Activated CD4-positive, alpha-beta T cell treated with anti-CD3 and anti-CD28 coated beads for 36 hours (primary cell): Measurements from ENCODE around the gene TNP2. TPM values are rescaled to one million over a fixed set of nuclear protein-coding genes. Genes with fewer than 3 reads are reported as not detected.

ENCODE experiments used
- ATAC-seq: fragments of 200-7000 bp; cut with Tn5 transposase; one replicate; pipeline ENCODE4 v1.10.0; 2021; ENCODE audit warnings: mild to moderate bottlenecking, moderate library complexity
- CTCF ChIA-PET: fragments of 350-600 bp; sonication (Branson Sonifier 250); formaldehyde crosslinking; loops from one replicate; lab custom pipeline; 2021; ENCODE audit warnings: antibody characterized with exemption; lab: Charles Lee
- POLR2A ChIA-PET: fragments of 350-600 bp; sonication (Branson Sonifier 250); formaldehyde crosslinking; loops from one replicate; lab custom pipeline; 2021; ENCODE audit warnings: antibody characterized with exemption, inconsistent platforms; lab: Charles Lee
- DNase-seq: peaks from one replicate; pipeline ENCODE4 v3.0.0-alpha.2; 2020
- H3K27ac Mint-ChIP-seq: one replicate; pipeline ENCODE4 v1.8.0; 2021; ENCODE audit warnings: mixed read lengths
- H3K27me3 Mint-ChIP-seq: one replicate; pipeline ENCODE4 v1.8.0; 2021; ENCODE audit warnings: mixed read lengths
- H3K36me3 Mint-ChIP-seq: one replicate; pipeline ENCODE4 v1.8.0; 2021; ENCODE audit warnings: low read depth, mixed read lengths
- H3K4me1 Mint-ChIP-seq: one replicate; pipeline ENCODE4 v1.8.0; 2021; ENCODE audit warnings: mixed read lengths
- H3K4me3 Mint-ChIP-seq: one replicate; pipeline ENCODE4 v1.8.0; 2021; ENCODE audit warnings: mild to moderate bottlenecking, moderate library complexity, mixed read lengths
- H3K9me3 Mint-ChIP-seq: one replicate; pipeline ENCODE4 v1.8.0; 2021; ENCODE audit warnings: low read depth, mixed read lengths
- intact Hi-C, 2 experiments: fragments of 100-400 bp; cut with DNase I in 1 of 2; cut with micrococcal nuclease in 1 of 2; formaldehyde crosslinking; loops; one replicate each; pipeline versions ENCODE4 v1.14.2 to v1.15.1; 2022 to 2024; cut with DNase I, micrococcal nuclease
- total RNA-seq, 2 experiments: library from RNA; stranded (reverse); gene quantifications; one replicate each; pipeline ENCODE4 v1.2.3, GENCODE V29; 2021

TNP2 gene
- total RNA-seq, 2 experiments from 2014 or later = not detected

GRCh38 chr16:11245988-11246387 lies 23.1 kb downstream of the TNP2 start:
- peaks cover 43% of the 10 kb centered on the region for H3K4me1 Mint-ChIP-seq
- POLR2A ChIA-PET = interaction anchor here (2.2 kb wide), 1 partner anchor 21 kb away, joined by 10 read pairs; no protein-coding TSS in a partner anchor
- H3K4me3 Mint-ChIP-seq = no peak overlapping the region
- intact Hi-C loops = loop anchor here in 1 of 2 experiments (1.0 kb wide), 1 partner anchor 12 kb away; no protein-coding TSS in a partner anchor
- no peaks in the 10 kb centered on the region for H3K9me3 Mint-ChIP-seq
- CTCF ChIA-PET = interaction anchor here (0.7 to 2.3 kb wide), 6 partner anchors 11 to 282 kb away, joined by 3 to 7 read pairs (median 4); no protein-coding TSS in a partner anchor
- DNase-seq (peak; percentile 61), ATAC-seq (peak; percentile 24)
- no peak overlapping the region for H3K27ac Mint-ChIP-seq
- H3K36me3 Mint-ChIP-seq = peaks cover 21% of the 10 kb centered on the region
- H3K27me3 Mint-ChIP-seq = no peaks in the 10 kb centered on the region

- ChIA-PET CTCF (interaction anchor here (0.9 to 2.3 kb wide), 4 partner anchors 12 to 281 kb away, joined by 3 to 7 read pairs (median 4); no protein-coding TSS in a partner anchor), POLR2A (interaction anchor here (2.2 kb wide), 1 partner anchor 20 kb away, joined by 10 read pairs; no protein-coding TSS in a partner anchor)
- intact Hi-C loops = no loop called here
- H3K9me3 Mint-ChIP-seq = no peaks in the 10 kb centered on the region
- DNase-seq (no peak), ATAC-seq (no peak)
- H3K4me1 Mint-ChIP-seq = peaks cover 36% of the 10 kb centered on the region
- no peak overlapping the region for H3K4me3 Mint-ChIP-seq
- peak overlapping the region; percentile 22 for H3K27ac Mint-ChIP-seq
- H3K27me3 Mint-ChIP-seq = no peaks in the 10 kb centered on the region
- H3K36me3 Mint-ChIP-seq = peaks cover 14% of the 10 kb centered on the region
Measured at GRCh38 chr16:11245222-11245737, 23.8 kb downstream of the TNP2 start.

- ChIA-PET CTCF (no interaction called here), POLR2A (no interaction called here)
- no peaks in the 10 kb centered on the region for H3K27me3 Mint-ChIP-seq
- ATAC-seq = no peak
- intact Hi-C loops = no loop called here
- no peak overlapping the region for H3K4me3 Mint-ChIP-seq
- peaks cover 30% of the 10 kb centered on the region for H3K4me1 Mint-ChIP-seq
- H3K9me3 Mint-ChIP-seq = no peaks in the 10 kb centered on the region
- H3K27ac Mint-ChIP-seq = no peak overlapping the region
- peaks cover 4% of the 10 kb centered on the region for H3K36me3 Mint-ChIP-seq
- DNase-seq = no peak
Measured at GRCh38 chr16:11242658-11243057, 26.5 kb downstream of the TNP2 start.

- Mint-ChIP-seq H3K27me3 (no peaks in the 10 kb centered on the region), H3K9me3 (no peaks in the 10 kb centered on the region), H3K4me3 (no peak overlapping the region), H3K27ac (no peak overlapping the region), H3K36me3 (no peaks in the 10 kb centered on the region), H3K4me1 (peaks cover 28% of the 10 kb centered on the region)
- CTCF ChIA-PET = interaction anchor here (0.6 to 1.4 kb wide), 3 partner anchors 154 to 277 kb away, joined by 3 to 6 read pairs (median 6); no protein-coding TSS in a partner anchor
- POLR2A ChIA-PET = interaction anchor here (1.0 kb wide), 1 partner anchor 17 kb away, joined by 3 read pairs; no protein-coding TSS in a partner anchor
- ATAC-seq = no peak
- no peak for DNase-seq
- intact Hi-C loops = no loop called here
Measured at GRCh38 chr16:11241480-11242204, 27.5 kb downstream of the TNP2 start.

GRCh38 chr16:11240636-11241473 lies 28.3 kb downstream of the TNP2 start:
- peak overlapping the region; percentile 60 for H3K27ac Mint-ChIP-seq
- ATAC-seq (peak; percentile 43), DNase-seq (no peak)
- intact Hi-C loops = no loop called here
- H3K27me3 Mint-ChIP-seq = no peaks in the 10 kb centered on the region
- H3K9me3 Mint-ChIP-seq = no peaks in the 10 kb centered on the region
- ChIA-PET POLR2A (interaction anchor here (1.0 kb wide), 1 partner anchor 16 kb away, joined by 3 read pairs; no protein-coding TSS in a partner anchor), CTCF (interaction anchor here (0.6 to 1.4 kb wide), 5 partner anchors 73 to 276 kb away, joined by 3 to 6 read pairs (median 3); no protein-coding TSS in a partner anchor)
- H3K4me3 Mint-ChIP-seq = no peak overlapping the region
- peaks cover 23% of the 10 kb centered on the region for H3K4me1 Mint-ChIP-seq
- H3K36me3 Mint-ChIP-seq = no peaks in the 10 kb centered on the region

GRCh38 chr16:11239644-11240632 lies 29.2 kb downstream of the TNP2 start:
- Mint-ChIP-seq H3K4me1 (peaks cover 24% of the 10 kb centered on the region), H3K27me3 (no peaks in the 10 kb centered on the region), H3K27ac (peak overlapping the region; percentile 60), H3K9me3 (no peaks in the 10 kb centered on the region), H3K36me3 (no peaks in the 10 kb centered on the region), H3K4me3 (no peak overlapping the region)
- ChIA-PET POLR2A (no interaction called here), CTCF (interaction anchor here (1.0 kb wide), 1 partner anchor 149 kb away, joined by 3 read pairs; no protein-coding TSS in a partner anchor)
- intact Hi-C loops = no loop called here
- DNase-seq (no peak), ATAC-seq (no peak)

- H3K9me3 Mint-ChIP-seq = no peaks in the 10 kb centered on the region
- no peak for ATAC-seq
- H3K27ac Mint-ChIP-seq = no peak overlapping the region
- no peak overlapping the region for H3K4me3 Mint-ChIP-seq
- DNase-seq = no peak
- ChIA-PET POLR2A (interaction anchor here (1.2 kb wide), 1 partner anchor 13 kb away, joined by 4 read pairs; no protein-coding TSS in a partner anchor), CTCF (interaction anchor here (1.6 kb wide), 1 partner anchor 13 kb away, joined by 3 read pairs; no protein-coding TSS in a partner anchor)
- H3K36me3 Mint-ChIP-seq = no peaks in the 10 kb centered on the region
- intact Hi-C loops = no loop called here
- H3K4me1 Mint-ChIP-seq = peaks cover 36% of the 10 kb centered on the region
- H3K27me3 Mint-ChIP-seq = no peaks in the 10 kb centered on the region
Measured at GRCh38 chr16:11238272-11239202, 30.6 kb downstream of the TNP2 start.

- POLR2A ChIA-PET = interaction anchor here (0.6 to 4.6 kb wide), 2 partner anchors 12 to 261 kb away, joined by 3 to 27 read pairs; no protein-coding TSS in a partner anchor
- Mint-ChIP-seq H3K4me3 (no peak overlapping the region), H3K27me3 (no peaks in the 10 kb centered on the region), H3K27ac (peak overlapping the region; percentile 66), H3K4me1 (peaks cover 52% of the 10 kb centered on the region), H3K9me3 (no peaks in the 10 kb centered on the region), H3K36me3 (no peaks in the 10 kb centered on the region)
- intact Hi-C loops = no loop called here
- CTCF ChIA-PET = no interaction called here
- no peak for DNase-seq
- ATAC-seq = no peak
Measured at GRCh38 chr16:11236461-11237254, 32.5 kb downstream of the TNP2 start.

- H3K9me3 Mint-ChIP-seq = no peaks in the 10 kb centered on the region
- no peaks in the 10 kb centered on the region for H3K36me3 Mint-ChIP-seq
- intact Hi-C loops = no loop called here
- no peaks in the 10 kb centered on the region for H3K27me3 Mint-ChIP-seq
- DNase-seq (no peak), ATAC-seq (no peak)
- no peak overlapping the region for H3K4me3 Mint-ChIP-seq
- CTCF ChIA-PET = interaction anchor here (2.5 kb wide), 1 partner anchor 12 kb away, joined by 6 read pairs; no protein-coding TSS in a partner anchor
- POLR2A ChIA-PET = interaction anchor here (4.0 to 4.6 kb wide), 2 partner anchors 11 to 17 kb away, joined by 15 to 27 read pairs; no protein-coding TSS in a partner anchor
- H3K4me1 Mint-ChIP-seq = peaks cover 60% of the 10 kb centered on the region
- peak overlapping the region; percentile 67 for H3K27ac Mint-ChIP-seq
Measured at GRCh38 chr16:11235703-11235991, 33.5 kb downstream of the TNP2 start.
